Heart left ventricle (tissue), 13 donors: Measurements from ENCODE around the gene BRPF1.

Experiments used
- POLR2A ChIP-seq, 2 donors: fragments of 450-650 bp; IDR thresholded peaks; one replicate each; pipeline ENCODE4 v1.6.1; 2017; ENCODE audit warnings: antibody characterized with exemption in 2 of 2, mild to moderate bottlenecking in 2 of 2, moderate library complexity in 2 of 2
- TF ChIP-seq, protein P1 (sequence below), 12 donors: fragments of 200-600 bp; sonication (generic) in 4 of 12; IDR thresholded peaks; one replicate each; pipeline versions ENCODE4 v1.5.0 to v1.8.0; 2018 to 2022; ENCODE audit warnings: antibody characterized with exemption in 12 of 12, mild to moderate bottlenecking in 5 of 12
- donor health status: ischemic (EF 13 %, LVEDD 7.1; RV severe dilation, severe dysfunction).
- donor health status: DM: no; HTN: yes; CAD: no.
- donor health status: DM: no; HTN: no; CAD: no.
- donor health status: ischemic (EF 25% LVEDD 6.9; RV normal size, moderate dysfunction).
- donor health status: ischemic (EF 25% LVEDD 5.7; RV mildly dilated, moderate dysfunction).
- donor health status: ischemic (EF 35%, LVEDD 5.7; RV mildly dilated, moderate dysfunction).
- donor health status: nonischemic (EF 11% LVEDD 7.7; RV severe dilation, severe dysfunction).
- donor health status: DM: yes; HTN: yes; CAD: no.
- donor health status: PGD.
- donor health status: ischemic (EF 29% LVEDD 5.4; RV normal size, mild dysfunction).
- donor health status: nonischemic (EF 23%, LVEDD 6.1; RV moderate dilation, normal function).

DNA sequence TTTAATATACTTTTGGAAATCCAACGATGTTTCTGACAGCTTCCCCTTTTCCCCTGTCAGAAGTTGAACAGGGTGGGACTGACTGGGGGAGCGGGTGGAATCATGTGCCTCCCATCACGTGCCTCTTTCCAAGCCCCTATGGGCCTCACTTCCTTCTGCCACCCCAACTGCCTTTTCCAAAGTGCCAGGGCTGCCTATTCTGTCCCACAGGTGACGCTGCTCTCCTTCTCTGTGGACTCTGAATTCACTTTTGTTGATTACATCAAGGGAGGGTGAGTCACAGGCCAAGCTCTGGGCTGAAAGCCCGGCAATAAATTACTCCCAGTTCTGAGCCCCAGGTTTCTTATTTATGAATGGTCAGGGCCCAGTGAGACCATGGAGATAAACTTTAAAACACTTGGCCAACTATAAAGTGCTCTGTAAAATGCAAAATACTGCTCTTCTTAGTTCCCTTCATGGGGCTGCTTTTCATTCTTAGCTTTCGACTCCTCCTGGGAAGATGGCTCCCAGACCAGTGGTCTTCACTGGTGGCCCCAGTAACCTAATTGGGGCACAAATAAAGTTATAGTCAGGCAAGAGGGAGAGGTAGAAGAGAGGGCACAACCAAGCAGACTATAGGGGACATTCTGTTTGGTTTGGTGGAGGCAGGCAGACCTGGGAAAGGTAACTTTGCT lies 15.6 kb upstream of the BRPF1 start:
- TF ChIP-seq, protein P1, sequence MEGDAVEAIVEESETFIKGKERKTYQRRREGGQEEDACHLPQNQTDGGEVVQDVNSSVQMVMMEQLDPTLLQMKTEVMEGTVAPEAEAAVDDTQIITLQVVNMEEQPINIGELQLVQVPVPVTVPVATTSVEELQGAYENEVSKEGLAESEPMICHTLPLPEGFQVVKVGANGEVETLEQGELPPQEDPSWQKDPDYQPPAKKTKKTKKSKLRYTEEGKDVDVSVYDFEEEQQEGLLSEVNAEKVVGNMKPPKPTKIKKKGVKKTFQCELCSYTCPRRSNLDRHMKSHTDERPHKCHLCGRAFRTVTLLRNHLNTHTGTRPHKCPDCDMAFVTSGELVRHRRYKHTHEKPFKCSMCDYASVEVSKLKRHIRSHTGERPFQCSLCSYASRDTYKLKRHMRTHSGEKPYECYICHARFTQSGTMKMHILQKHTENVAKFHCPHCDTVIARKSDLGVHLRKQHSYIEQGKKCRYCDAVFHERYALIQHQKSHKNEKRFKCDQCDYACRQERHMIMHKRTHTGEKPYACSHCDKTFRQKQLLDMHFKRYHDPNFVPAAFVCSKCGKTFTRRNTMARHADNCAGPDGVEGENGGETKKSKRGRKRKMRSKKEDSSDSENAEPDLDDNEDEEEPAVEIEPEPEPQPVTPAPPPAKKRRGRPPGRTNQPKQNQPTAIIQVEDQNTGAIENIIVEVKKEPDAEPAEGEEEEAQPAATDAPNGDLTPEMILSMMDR (IDR thresholded peaks at IDR 0.05): peak; percentile 38 to 75 (median 56)
- no peak for TF ChIP-seq POLR2A (IDR thresholded peaks at IDR 0.05)
